ENCODE data around the gene CDH23. TPM values are rescaled to one million over a fixed set of nuclear protein-coding genes. Genes with fewer than 3 reads are reported as not detected.

Gene CDH23
- total RNA-seq, 3 donors from 2014 or later: 1.8 to 3.6 (median 3.0) TPM

- intact Hi-C loops (cut with DNase I, micrococcal nuclease): loop anchor here (10.0 kb wide), 1 partner anchor 425 kb away; no protein-coding TSS in a partner anchor
- H3K4me3 ChIP-seq: no peak overlapping the region
- no peaks in the 10 kb centered on the region for H3K36me3 ChIP-seq (ENCODE audit: low read depth)
- H3K4me1 ChIP-seq (ENCODE audit: low read depth): no peaks in the 10 kb centered on the region
- DNase-seq: no peak
- no peaks in the 10 kb centered on the region for H3K9me3 ChIP-seq
- no peak for ATAC-seq
- TF ChIP-seq CTCF (IDR thresholded peaks at IDR 0.05): no peak
Observed at GRCh38 chr10:71810048-71810750, 413.5 kb downstream of the CDH23 start.

GRCh38 chr10:71811351-71811750 is 414.6 kb downstream of the CDH23 start:
- peaks cover 3% of the 10 kb centered on the region for H3K36me3 ChIP-seq (ENCODE audit: low read depth)
- intact Hi-C loops (cut with DNase I, micrococcal nuclease): loop anchor here (10.0 kb wide), 1 partner anchor 427 kb away; no protein-coding TSS in a partner anchor
- no peak overlapping the region for H3K4me3 ChIP-seq
- TF ChIP-seq CTCF (IDR thresholded peaks at IDR 0.05): no peak
- ATAC-seq: no peak
- no peaks in the 10 kb centered on the region for H3K4me1 ChIP-seq (ENCODE audit: low read depth)
- H3K9me3 ChIP-seq: no peaks in the 10 kb centered on the region
- DNase-seq: no peak

- DNase-seq (peak; percentile 80 to 84 (median 83)), ATAC-seq (peak; percentile 89)
- Histone ChIP-seq H3K36me3 (ENCODE audit: low read depth) (peaks cover 4% of the 10 kb centered on the region), H3K9me3 (no peaks in the 10 kb centered on the region), H3K4me3 (no peak overlapping the region), H3K4me1 (ENCODE audit: low read depth) (no peaks in the 10 kb centered on the region)
- peak; percentile 68 for TF ChIP-seq CTCF (IDR thresholded peaks at IDR 0.05)
- intact Hi-C loops (cut with DNase I, micrococcal nuclease): loop anchor here (10.0 kb wide), 1 partner anchor 427 kb away; no protein-coding TSS in a partner anchor
Observed at GRCh38 chr10:71812016-71812912, 415.5 kb downstream of the CDH23 start.

- ATAC-seq (no peak), DNase-seq (no peak)
- no peaks in the 10 kb centered on the region for H3K9me3 ChIP-seq
- H3K36me3 ChIP-seq (ENCODE audit: low read depth): peaks cover 4% of the 10 kb centered on the region
- intact Hi-C loops (cut with DNase I, micrococcal nuclease): loop anchor here (10.0 kb wide), 1 partner anchor 428 kb away; no protein-coding TSS in a partner anchor
- H3K4me1 ChIP-seq (ENCODE audit: low read depth): no peaks in the 10 kb centered on the region
- H3K4me3 ChIP-seq: no peak overlapping the region
- no peak for TF ChIP-seq CTCF (IDR thresholded peaks at IDR 0.05)
Observed at GRCh38 chr10:71812913-71813590, 416.3 kb downstream of the CDH23 start.

- Histone ChIP-seq H3K9me3 (no peaks in the 10 kb centered on the region), H3K36me3 (ENCODE audit: low read depth) (peaks cover 13% of the 10 kb centered on the region), H3K4me3 (no peak overlapping the region), H3K4me1 (ENCODE audit: low read depth) (no peaks in the 10 kb centered on the region)
- ATAC-seq: no peak
- DNase-seq: no peak
- TF ChIP-seq CTCF (IDR thresholded peaks at IDR 0.05): no peak
- intact Hi-C loops (cut with DNase I, micrococcal nuclease): loop anchor here (10.0 kb wide), 1 partner anchor 430 kb away; no protein-coding TSS in a partner anchor
Observed at GRCh38 chr10:71814922-71815411, 418.2 kb downstream of the CDH23 start.
